ENCODE results near the gene BCKDHB.
"Not testable (repeated sequence)": the region's sequence is repeated elsewhere in the genome, so short reads cannot be mapped to it uniquely, and the experiment has no call there.

Gene BCKDHB

GRCh38 chr6:80211286-80211685, 104.8 kb downstream of the BCKDHB start:
- no peak for DNase-seq

DNA sequence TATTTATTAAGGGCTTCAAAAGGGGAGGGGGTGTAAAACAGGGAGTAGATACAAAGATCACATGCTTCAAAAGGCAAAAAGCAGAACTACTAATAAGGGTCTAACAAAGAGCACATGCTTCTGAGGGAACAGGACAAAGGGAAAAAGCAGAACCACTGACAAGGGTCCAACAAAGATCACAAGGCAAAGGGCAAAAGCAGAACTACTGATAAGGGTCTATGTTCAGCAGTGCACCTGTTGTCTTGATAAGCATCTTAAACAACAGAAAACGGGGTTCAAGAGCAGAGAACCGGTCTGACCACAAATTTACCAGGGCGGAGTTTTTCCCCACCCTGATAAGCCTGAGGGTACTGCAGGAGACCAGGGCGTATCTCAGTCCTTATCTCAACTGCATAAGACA, 105.4 kb downstream of the BCKDHB start:
- DNase-seq = not testable (repeated sequence)

GRCh38 chr6:80214436-80215022, 108.1 kb downstream of the BCKDHB start:
- peak; percentile 0 for DNase-seq

- no peak for DNase-seq
These were observed 108.6 kb downstream of the BCKDHB start for GRCh38 chr6:80215063-80215462.

- DNase-seq = no peak
These were observed 111.3 kb downstream of the BCKDHB start for GRCh38 chr6:80217794-80218193.

- DNase-seq = no peak
These were observed 117.3 kb downstream of the BCKDHB start for GRCh38 chr6:80223743-80224212.

DNA sequence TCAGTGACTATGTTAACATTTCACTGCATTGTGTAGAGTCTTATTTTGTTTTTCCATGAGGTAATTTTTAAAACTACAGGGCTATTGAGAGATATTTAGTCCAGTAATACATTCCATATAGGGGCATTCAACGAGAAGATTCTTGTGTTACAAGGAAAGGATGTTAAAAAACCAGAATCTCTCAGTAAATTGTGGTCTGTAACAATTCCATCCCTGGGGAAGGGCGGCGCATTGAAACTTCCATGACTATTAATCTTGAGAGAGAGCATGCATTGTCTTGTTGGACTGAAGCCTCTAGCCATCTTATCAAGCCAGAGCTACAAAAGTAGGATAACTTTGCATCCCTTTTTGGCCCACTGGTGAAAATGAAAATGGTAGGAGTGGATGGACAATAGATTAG, 119.7 kb downstream of the BCKDHB start:
- no peak for DNase-seq

DNA sequence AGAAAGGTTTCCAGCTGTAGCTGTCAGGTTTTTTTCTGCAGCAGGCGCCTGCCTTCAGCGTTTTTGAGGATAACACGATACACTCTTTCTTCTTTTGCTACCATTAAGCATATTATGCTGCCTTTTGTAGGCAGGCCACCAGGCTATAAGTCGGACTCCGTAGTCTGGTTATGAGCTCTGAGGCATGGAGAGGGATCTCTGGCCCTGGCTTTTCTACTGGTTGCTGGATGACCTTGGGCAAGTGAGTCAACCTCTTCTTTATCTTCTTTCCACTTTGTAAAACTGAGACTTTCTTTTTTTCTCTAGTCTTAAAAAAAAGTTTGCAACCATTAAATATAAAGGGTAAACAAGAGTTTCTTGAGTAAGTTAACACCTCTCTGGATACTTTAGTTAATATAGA, 120.2 kb downstream of the BCKDHB start:
- DNase-seq = no peak

- no peak for DNase-seq
These were observed 121.2 kb downstream of the BCKDHB start for GRCh38 chr6:80227545-80228105.

- DNase-seq = no peak
These were observed 126.8 kb downstream of the BCKDHB start for GRCh38 chr6:80233262-80233661.

GRCh38 chr6:80233958-80234357, 127.5 kb downstream of the BCKDHB start:
- DNase-seq = no peak

DNA sequence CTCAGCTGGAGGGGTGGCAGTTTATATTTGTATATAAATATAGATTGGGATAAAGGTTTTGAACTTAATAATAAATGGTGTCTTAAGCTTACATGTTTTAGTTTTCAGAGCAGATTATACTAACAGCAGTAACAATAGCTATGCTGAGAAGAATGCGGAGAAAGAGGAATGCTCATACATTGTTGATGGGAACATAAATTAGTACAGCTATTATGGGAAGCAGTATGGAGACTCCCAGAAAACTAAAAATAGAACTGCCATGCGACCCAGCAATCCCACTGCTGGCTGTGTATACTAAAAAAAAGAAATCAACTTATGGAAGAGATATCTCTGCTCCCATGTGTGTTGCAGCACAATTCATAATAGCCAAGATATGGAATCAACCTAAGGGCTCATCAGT, 127.9 kb downstream of the BCKDHB start:
- no peak for DNase-seq

GRCh38 chr6:80234908-80235307, 128.4 kb downstream of the BCKDHB start:
- no peak for DNase-seq

DNA sequence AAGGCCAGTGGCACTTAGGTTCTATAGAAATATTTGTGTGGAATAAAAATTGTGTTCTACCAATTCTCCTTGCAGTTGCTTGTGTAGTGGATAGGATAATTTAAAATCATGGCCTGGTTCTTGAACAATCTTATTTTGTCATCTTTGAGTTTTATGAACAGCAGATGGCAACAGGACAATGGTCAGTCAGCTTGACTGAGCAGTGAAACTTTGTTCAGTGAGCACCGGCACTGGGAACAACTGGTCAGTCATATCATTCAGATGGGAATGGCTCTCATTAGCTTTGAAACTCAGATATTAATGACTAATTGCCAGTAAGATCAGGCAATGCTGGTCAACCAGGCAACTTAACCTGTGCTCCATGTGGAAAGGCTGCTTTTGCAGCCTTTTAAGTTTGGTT, 129.2 kb downstream of the BCKDHB start:
- DNase-seq = no peak

DNA sequence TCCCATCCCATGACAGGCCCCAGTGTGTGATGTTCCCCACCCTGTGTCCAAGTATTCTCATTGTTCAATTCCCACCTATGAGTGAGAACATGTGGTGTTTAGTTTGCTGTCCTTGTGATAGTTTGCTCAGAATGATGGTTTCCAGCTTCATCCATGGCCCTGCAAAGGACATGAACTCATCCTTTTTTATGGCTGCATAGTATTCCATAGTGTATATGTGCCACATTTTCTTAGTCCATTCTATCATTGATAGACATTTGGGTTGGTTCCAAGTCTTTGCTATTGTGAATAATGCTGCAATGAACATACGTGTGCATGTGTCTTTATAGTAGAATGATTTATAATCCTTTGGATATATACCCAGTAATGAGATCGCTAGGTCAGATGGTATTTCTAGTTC, 132.3 kb downstream of the BCKDHB start:
- not testable (repeated sequence) for DNase-seq

GRCh38 chr6:80245043-80245442, 138.6 kb downstream of the BCKDHB start:
- DNase-seq = no peak

- DNase-seq = no peak
These were observed 143.4 kb downstream of the BCKDHB start for GRCh38 chr6:80249897-80250296.

GRCh38 chr6:80250391-80250997, 144.0 kb downstream of the BCKDHB start:
- DNase-seq = no peak

GRCh38 chr6:80251321-80251720, 144.8 kb downstream of the BCKDHB start:
- no peak for DNase-seq

- DNase-seq = no peak
These were observed 148.2 kb downstream of the BCKDHB start for GRCh38 chr6:80254716-80255115.

DNA sequence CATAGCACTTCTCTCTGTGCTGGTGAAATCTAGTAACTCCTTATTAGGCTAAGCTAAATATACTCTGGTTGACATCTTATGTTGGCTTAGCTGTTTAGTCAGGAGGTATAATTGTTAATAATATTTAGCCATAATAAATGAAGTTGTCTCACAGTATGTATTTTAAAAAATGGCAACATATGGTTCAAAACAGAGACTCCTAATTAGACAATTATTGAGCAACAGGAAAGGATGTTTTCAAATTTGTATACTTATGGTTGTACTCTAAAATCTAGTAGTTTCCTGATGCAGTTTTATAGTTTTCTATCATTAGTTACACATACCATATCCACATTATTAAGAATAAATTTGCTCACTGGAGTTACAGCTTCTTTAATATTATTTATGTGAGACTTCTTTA, 150.2 kb downstream of the BCKDHB start:
- no peak for DNase-seq

- no peak for DNase-seq
These were observed 152.6 kb downstream of the BCKDHB start for GRCh38 chr6:80259118-80259517.

GRCh38 chr6:80263585-80263984, 157.1 kb downstream of the BCKDHB start:
- no peak for DNase-seq

- DNase-seq = no peak
These were observed 162.6 kb downstream of the BCKDHB start for GRCh38 chr6:80268865-80269730.
